Tibial nerve (tissue), 3 donors: Measurements from ENCODE around the gene ATG9B.

Experiments
- CTCF ChIP-seq, 5 experiments: fragments of 200-600 bp in 3 of 5; fragments of 450-650 bp in 2 of 5; sonication (generic) in 3 of 5; IDR thresholded peaks; one replicate each; pipeline ENCODE4 v1.5.1; 2016 to 2019; ENCODE audit warnings: antibody characterized with exemption in 5 of 5, mild to moderate bottlenecking in 3 of 5, moderate library complexity in 2 of 5
- POLR2A ChIP-seq, 2 donors: fragments of 450-650 bp; IDR thresholded peaks; one replicate each; pipeline ENCODE4 v1.6.1; 2017; ENCODE audit warnings: antibody characterized with exemption in 2 of 2, mild to moderate bottlenecking in 2 of 2, moderate library complexity in 2 of 2

GRCh38 chr7:150967349-150967748 is 56.9 kb downstream of the ATG9B start:
- no peak for TF ChIP-seq POLR2A (IDR thresholded peaks at IDR 0.05)
- no peak for TF ChIP-seq CTCF (IDR thresholded peaks at IDR 0.05)
